Activated CD4-positive, alpha-beta T cell treated with anti-CD3 and anti-CD28 coated beads, Interleukin-10, Interleukin-2, amounts not matched to agents 100 ng/mL and 50 ng/mL, durations not matched to agents 16 hours and 8 hours (primary cell): ENCODE data around the gene EML1.
"Not testable (repeated sequence)": the region's sequence is repeated elsewhere in the genome, so short reads cannot be mapped to it uniquely, and the experiment has no call there.

Experiments
- DNase-seq: peaks from one replicate; pipeline ENCODE4 v3.0.0-alpha.2; 2020

EML1 gene

DNA sequence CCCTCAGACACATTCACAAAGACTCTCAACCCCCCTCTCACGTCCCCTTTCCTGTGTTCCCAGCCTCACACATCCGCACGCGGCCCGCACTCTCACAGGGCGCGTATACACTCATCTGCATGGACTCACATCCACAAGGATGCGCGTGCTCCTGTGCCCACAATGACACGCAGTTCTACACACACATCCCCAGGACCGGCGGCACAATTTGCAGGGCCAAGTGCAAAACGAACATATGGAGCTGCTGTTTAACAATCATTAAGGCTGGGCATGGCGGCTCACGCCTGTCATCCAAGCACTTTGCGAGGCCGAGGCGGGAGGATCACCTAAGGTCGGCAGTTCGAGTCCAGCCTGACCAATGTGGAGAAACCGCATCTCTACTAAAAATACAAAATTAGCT is 36.4 kb upstream of the EML1 start:
- DNase-seq: no peak

- peak; percentile 64 for DNase-seq
These were observed 35.7 kb upstream of the EML1 start for GRCh38 chr14:99757331-99758070.

- DNase-seq: peak; percentile 56
These were observed 34.9 kb upstream of the EML1 start for GRCh38 chr14:99758121-99758821.

GRCh38 chr14:99758872-99759545 is 34.2 kb upstream of the EML1 start:
- DNase-seq: no peak

DNA sequence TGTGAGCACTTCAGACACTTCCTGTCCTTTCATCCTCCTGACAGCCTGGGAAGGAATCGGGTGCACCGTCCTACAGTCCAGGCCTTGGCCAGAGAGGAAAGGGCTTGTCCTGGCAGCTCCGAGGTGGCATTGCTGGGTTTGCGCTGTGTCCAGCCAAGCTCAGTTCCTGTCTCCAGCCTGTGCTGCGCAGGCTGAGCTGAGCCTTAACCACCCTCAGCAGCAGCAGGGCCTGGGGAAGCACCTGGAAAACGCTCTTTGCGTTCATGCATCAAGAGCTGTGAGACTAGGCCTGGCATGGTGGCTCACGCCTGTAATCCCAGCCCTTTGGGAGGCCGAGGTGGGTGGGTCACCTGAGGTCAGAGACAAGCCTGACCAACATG is 33.7 kb upstream of the EML1 start:
- DNase-seq: no peak

GRCh38 chr14:99760817-99761216 is 32.4 kb upstream of the EML1 start:
- no peak for DNase-seq

GRCh38 chr14:99762911-99763310 is 30.3 kb upstream of the EML1 start:
- not testable (repeated sequence) for DNase-seq

DNA sequence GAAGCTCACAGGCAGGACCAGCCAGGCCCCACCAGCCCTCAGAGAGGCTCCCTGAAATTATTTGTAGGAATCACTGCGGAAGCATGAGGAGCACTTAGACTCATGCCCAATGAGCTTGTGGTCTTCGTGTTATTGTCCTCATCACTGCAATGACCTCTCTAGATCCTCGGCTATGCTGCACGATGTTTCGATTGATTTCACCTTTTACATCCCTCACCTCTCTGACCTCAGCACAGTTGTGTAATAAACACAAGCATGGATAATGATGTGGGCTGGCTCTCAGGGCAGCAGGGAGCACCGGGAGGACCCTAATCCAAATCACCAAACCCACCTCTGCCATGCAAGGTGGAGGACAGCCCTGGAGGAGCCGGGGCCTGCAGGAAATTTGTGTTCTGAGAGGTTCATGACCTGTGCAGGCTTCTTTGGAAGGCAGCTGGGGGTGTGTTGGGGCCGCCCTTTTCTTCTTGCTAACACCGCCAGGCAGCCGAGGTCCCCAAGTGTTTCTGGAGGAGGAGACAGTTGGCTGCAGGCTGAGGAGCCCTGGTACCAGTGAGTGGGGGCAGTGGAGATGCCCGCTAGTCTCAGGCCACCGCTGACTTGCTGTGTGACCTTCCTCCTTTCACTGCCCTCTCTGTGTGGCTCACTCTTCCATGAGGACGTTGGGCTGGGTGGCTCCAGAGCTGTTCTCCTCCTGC is 29.5 kb upstream of the EML1 start:
- no peak for DNase-seq

DNA sequence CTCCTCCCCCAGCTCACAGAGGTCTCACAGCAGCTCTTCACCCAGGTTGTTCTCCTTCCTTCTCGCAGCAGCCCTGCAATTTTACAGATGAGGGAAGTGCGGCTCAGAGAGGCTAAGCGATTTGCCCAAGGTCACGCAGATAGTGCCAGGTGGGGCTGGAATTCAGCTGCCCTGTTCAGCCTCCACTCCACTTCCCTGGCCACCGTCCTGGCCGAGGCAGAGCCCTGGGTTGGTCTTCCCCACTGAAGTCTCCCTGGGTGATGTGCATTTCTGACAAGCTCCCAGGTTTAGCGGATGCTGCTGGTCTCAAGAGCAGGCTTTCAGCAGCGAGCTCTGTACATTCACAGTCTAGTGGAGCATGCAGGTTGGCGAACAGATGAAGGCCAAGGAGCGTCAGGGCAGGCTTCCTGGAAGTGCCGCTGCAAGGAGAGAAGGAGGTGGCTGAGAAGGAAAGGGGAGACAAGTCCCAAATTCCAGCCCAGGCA is 28.9 kb upstream of the EML1 start:
- no peak for DNase-seq

DNA sequence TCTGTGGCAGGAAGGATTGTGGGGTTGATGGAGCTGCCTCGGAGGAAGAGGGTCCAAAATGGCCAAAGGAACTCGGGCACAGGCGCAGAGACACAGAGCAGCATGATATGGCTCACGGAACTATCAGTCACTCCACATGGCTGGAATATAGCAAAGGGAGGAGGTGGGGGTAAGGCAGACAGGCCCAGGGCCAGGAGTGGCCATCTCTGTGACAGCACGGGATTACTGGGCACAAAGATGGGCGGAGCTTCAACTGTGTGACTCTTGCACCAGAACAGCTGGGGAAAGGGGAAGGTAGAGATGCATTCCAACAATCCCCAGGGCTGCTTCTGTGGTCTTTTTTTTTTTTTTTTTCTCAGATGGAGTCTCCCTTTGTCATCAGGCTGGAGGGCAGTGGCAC is 24.8 kb upstream of the EML1 start:
- no peak for DNase-seq

DNA sequence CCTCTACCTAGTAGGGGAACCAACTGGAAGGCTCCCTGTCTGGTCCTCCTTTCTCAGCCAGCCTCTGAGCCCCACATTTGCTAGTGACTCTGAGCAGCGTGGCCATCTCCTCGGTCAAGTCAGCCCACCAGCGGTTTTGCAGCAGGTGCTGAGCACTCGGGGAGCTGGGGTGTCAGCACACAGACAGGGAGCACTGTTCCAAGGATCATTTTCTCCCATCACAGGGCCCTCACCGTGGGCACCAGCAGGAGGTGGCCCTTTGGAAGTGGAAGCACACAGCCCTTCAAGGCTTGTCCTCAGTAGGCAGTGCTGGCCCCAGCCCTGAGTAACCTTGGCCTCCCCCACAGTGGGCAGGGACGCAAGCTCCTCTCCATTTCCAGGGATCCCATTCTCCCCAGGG is 24.1 kb upstream of the EML1 start:
- DNase-seq: no peak

- DNase-seq: no peak
These were observed 23.4 kb upstream of the EML1 start for GRCh38 chr14:99769799-99770198.

DNA sequence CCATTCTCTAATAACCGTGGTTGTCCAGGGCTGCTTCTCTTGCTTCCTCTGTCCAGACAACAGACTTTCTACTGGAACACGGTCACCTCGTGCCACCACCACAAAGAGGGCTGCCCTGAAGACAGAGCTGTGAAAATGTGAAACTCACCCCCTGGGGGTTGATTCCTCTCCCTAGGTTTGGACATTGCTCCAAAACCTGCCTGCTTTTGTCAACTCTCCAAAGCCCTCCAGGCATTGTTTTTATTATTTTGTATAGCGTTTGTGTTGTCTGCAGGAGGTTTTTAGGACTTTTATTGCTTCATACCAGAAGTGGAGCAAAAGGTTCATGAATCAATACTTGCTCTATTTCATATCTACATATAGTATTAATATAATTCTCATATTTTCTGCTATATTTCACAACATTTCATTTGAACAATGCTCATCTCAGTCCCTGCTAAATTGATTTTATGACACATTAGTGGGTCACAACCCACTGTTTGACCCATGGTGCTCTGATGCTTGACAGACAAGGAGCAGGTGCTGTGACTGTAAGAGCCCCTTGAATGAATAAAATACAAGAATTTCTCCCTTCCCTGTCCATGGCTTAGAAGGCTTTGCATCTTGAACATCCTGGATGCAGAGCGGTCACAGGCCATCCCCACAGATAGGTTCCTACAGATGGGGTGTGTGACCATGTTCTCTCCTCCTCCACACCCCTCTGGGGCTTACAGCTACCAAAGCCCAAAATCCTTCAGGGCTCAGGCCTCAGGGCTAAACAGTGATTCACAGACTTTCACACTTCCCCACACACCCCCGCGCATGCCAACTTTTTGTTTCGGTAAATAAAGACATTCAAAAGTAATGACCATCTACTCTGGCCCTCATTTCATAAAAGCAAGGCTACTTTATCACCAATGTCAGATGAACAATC is 20.6 kb upstream of the EML1 start:
- no peak for DNase-seq

DNA sequence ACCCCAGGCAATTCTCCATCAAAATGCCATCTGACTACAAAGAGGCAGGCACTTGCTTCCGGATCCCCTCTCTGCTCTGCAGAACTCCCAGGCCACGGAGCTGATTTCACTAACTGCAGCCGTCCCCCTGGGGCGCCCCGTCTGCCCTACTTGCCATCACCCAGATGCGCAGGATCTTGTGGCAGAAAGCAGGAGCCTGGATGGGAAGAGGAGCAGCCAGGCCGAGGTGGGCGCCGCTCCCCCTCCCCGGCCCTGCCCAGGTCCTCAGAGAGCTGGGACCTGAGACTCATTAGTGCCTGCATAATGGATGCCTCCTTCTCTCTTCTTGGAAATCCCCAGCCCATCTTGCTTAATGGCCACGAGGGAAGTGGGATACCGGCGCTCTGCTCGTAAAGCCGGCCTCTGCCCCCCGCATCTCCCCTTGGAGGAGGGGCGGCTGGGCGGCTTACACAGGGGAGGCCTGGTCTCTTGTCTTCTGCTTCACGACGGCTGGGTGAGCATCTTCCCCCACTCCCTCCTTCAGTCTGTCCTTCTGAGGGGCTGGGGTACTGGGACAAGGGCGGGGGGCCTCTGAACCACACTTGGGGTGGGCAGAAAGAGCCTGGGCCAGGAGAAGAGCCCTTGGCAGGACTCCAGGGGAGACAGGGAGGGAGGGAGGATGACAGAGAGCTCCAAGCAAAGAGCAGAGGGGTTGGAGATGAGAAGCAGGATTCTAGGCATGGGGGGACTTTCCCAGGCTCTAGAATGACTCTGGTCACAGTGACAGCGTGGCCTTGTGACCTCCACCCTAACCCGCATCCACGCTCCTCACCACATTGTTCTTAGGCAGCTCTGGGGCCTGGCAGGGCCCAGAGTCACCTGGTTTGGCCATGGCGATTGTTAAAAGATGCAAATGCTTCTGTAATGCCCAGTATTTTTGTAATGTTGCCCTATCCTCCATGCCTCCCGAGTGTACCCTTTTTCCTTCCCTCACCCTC is 19.4 kb upstream of the EML1 start:
- no peak for DNase-seq

- DNase-seq: no peak
These were observed 18.5 kb upstream of the EML1 start for GRCh38 chr14:99774556-99775307.

- DNase-seq: no peak
These were observed 17.9 kb upstream of the EML1 start for GRCh38 chr14:99775351-99775750.

DNA sequence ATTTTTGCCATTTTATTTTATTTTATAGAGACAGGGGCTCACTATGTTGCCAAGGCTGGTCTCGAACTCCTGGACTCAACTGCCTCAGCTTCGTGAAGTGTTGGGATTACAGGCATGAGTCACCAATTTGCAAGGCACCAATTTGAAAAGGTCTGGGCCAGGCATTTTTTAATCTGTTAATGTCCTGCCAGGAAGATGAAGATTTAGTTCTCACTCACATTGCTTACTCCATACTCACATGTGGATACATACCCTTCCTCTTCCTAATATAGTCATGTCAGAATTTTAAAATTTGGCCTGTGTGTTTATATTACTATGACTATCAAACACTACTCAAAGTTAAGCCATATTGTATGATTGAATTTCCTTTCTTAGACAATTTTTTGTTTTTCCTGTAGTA is 15.3 kb upstream of the EML1 start:
- no peak for DNase-seq

GRCh38 chr14:99779751-99780150 is 13.5 kb upstream of the EML1 start:
- DNase-seq: no peak

DNA sequence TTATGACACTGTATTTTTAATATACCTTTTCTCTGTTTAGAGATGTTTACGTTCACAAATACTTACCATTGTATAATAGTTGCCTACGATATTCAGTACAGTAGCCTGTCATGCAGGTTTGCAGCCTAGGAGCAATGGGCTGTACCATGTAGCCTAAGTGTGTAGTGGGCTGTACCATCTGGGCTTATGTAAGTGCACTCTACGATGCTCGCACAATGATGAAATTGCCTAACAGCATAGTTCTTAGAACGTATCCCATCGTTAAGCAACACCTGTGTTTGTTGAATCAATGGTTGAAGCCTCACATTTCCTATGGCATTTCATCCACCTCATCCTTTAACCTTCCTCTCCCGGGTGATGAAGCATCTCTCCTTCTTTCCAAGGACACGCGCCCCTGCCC is 12.5 kb upstream of the EML1 start:
- no peak for DNase-seq

DNA sequence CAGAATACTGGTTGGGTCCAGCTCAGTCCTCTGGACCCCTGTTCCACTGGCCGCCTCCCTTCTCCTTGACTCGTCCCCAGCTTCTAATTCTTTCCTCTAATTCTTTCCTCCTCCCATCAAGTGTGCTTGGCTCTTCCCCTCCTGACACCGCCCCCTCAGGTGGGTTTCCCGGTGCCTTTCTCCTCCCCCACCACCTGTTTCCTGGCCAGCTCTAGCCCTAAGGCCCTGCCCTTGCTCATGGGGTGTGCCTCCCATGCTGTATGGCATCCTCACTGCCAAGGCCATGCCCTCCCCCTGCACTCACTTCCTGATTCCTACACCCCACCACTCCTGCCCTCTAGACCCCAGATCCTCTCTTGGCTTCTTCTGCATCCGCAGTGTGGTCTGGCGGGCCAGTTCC is 12.1 kb upstream of the EML1 start:
- DNase-seq: no peak
